ENCODE data around the gene TAGLN. TPM values are rescaled to one million over a fixed set of nuclear protein-coding genes. Genes with fewer than 3 reads are reported as not detected.
A peak's percentile ranks its signal among the peaks of the same experiment; 100 is the strongest.
"Not testable (repeated sequence)": the region's sequence is repeated elsewhere in the genome, so short reads cannot be mapped to it uniquely, and the experiment has no call there.

TAGLN gene
- total RNA-seq, 6 experiments from 2014 or later: 41.2 to 158 (median 112) TPM

DNA sequence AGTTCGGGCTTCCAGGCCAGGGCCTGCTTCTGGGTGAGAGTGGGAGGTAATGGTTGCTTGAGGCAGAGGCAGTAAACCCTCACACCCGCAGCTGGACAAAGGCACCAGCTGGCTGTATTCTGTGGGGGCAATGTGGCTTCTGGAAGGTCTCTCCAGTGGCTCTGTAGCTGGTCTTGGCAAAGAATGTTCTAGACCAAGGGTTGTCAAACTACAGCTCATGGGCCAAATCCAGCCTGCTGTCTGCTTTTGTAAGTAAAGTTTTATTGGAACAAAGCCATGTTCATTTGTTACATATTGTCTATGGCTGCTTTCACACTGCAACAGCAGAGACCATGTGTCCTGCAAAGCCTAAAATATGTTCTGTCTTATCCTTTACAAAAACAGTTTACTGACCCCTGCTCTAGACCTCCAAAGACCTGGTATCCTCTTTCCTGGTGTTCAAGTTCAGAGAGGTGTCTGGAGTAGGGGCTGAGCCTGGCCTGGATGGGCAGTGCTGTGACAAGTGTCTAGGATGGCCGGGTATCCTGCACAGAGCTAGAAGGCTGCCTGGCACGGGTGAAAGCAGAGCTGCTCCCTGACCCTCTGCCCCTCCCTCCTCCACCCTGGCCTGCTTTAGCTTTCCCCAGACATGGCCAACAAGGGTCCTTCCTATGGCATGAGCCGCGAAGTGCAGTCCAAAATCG is 3.4 kb downstream of the TAGLN start:
- intact Hi-C loops (cut with DNase I): no loop called here
- Histone ChIP-seq H3K4me1 (no peaks in the 10 kb centered on the region), H3K4me3 (peak overlapping the region in 2 of 3 donors; percentile 22 to 40), H3K27ac (peak overlapping the region in 1 of 3 donors; percentile 29), H3K36me3 (peaks cover 0 to 9% (median 1%) of the 10 kb centered on the region in 4 donors), H3K9me3 (no peaks in the 10 kb centered on the region), H3K27me3 (no peaks in the 10 kb centered on the region)
- TF ChIP-seq, protein P1, sequence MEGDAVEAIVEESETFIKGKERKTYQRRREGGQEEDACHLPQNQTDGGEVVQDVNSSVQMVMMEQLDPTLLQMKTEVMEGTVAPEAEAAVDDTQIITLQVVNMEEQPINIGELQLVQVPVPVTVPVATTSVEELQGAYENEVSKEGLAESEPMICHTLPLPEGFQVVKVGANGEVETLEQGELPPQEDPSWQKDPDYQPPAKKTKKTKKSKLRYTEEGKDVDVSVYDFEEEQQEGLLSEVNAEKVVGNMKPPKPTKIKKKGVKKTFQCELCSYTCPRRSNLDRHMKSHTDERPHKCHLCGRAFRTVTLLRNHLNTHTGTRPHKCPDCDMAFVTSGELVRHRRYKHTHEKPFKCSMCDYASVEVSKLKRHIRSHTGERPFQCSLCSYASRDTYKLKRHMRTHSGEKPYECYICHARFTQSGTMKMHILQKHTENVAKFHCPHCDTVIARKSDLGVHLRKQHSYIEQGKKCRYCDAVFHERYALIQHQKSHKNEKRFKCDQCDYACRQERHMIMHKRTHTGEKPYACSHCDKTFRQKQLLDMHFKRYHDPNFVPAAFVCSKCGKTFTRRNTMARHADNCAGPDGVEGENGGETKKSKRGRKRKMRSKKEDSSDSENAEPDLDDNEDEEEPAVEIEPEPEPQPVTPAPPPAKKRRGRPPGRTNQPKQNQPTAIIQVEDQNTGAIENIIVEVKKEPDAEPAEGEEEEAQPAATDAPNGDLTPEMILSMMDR (IDR thresholded peaks at IDR 0.05): no peak
- no peak for TF ChIP-seq POLR2A (IDR thresholded peaks at IDR 0.05)
- WGBS (ENCODE audit: insufficient coverage, low coverage, low lambda C conversion rate, missing lambda C conversion rate): 72% methylated on average over 2 of the region's 7 CpGs
- no peak for ATAC-seq
- peak in 1 of 3 donors; percentile 35 for DNase-seq

DNA sequence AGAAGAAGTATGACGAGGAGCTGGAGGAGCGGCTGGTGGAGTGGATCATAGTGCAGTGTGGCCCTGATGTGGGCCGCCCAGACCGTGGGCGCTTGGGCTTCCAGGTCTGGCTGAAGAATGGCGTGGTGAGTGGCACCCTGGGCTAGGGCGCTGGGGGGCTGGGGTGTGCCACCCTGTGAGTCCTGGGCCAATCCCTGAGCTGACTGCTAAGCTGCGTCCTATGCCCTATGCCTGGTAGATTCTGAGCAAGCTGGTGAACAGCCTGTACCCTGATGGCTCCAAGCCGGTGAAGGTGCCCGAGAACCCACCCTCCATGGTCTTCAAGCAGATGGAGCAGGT is 3.9 kb downstream of the TAGLN start:
- intact Hi-C loops (cut with DNase I): no loop called here

DNA sequence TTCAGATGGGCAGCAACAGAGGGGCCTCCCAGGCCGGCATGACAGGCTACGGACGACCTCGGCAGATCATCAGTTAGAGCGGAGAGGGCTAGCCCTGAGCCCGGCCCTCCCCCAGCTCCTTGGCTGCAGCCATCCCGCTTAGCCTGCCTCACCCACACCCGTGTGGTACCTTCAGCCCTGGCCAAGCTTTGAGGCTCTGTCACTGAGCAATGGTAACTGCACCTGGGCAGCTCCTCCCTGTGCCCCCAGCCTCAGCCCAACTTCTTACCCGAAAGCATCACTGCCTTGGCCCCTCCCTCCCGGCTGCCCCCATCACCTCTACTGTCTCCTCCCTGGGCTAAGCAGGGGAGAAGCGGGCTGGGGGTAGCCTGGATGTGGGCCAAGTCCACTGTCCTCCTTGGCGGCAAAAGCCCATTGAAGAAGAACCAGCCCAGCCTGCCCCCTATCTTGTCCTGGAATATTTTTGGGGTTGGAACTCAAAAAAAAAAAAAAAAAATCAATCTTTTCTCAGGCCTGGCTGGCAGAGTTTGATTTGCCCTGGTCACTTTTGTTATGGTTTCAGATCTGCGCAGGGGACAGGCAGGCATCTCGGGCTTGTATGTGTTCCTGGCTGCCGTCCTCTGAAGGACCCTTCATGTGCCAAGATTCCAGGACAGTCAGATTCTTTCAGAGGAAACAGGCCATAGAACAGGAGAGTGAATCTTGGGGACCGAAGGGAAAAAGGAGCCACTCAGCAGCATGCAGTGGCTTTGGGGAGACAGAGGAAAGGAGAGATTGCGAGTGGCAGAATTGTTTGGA is 5.3 kb downstream of the TAGLN start:
- ATAC-seq: no peak
- DNase-seq: no peak
- Histone ChIP-seq H3K36me3 (peaks cover 0 to 9% (median 1%) of the 10 kb centered on the region in 4 donors), H3K4me1 (no peaks in the 10 kb centered on the region), H3K27me3 (no peaks in the 10 kb centered on the region), H3K27ac (no peak overlapping the region), H3K4me3 (no peak overlapping the region), H3K9me3 (no peaks in the 10 kb centered on the region)
- TF ChIP-seq, protein P1 (IDR thresholded peaks at IDR 0.05): no peak
- TF ChIP-seq POLR2A (IDR thresholded peaks at IDR 0.05): no peak
- 84% methylated on average over 7 of the region's 17 CpGs for WGBS (ENCODE audit: insufficient coverage, low coverage, low lambda C conversion rate, missing lambda C conversion rate)
- intact Hi-C loops (cut with DNase I): loop anchor here in 1 of 2 donors (5.0 kb wide), 1 partner anchor 72 kb away; no protein-coding TSS in a partner anchor

More for the DNA sequence above, 3.9 kb downstream of the TAGLN start:
- no peaks in the 10 kb centered on the region for H3K9me3 ChIP-seq
- no peaks in the 10 kb centered on the region for H3K27me3 ChIP-seq
- no peak for ATAC-seq
- H3K36me3 ChIP-seq: peaks cover 0 to 9% (median 1%) of the 10 kb centered on the region in 4 donors
- no peak for TF ChIP-seq POLR2A (IDR thresholded peaks at IDR 0.05)
- TF ChIP-seq, protein P1 (IDR thresholded peaks at IDR 0.05): no peak
- DNase-seq: no peak
- 100% methylated on average over 2 of the region's 10 CpGs for WGBS (ENCODE audit: insufficient coverage, low coverage, low lambda C conversion rate, missing lambda C conversion rate)
- H3K27ac ChIP-seq: no peak overlapping the region
- H3K4me1 ChIP-seq: no peaks in the 10 kb centered on the region
- H3K4me3 ChIP-seq: peak overlapping the region in 1 of 3 donors; percentile 22

DNA sequence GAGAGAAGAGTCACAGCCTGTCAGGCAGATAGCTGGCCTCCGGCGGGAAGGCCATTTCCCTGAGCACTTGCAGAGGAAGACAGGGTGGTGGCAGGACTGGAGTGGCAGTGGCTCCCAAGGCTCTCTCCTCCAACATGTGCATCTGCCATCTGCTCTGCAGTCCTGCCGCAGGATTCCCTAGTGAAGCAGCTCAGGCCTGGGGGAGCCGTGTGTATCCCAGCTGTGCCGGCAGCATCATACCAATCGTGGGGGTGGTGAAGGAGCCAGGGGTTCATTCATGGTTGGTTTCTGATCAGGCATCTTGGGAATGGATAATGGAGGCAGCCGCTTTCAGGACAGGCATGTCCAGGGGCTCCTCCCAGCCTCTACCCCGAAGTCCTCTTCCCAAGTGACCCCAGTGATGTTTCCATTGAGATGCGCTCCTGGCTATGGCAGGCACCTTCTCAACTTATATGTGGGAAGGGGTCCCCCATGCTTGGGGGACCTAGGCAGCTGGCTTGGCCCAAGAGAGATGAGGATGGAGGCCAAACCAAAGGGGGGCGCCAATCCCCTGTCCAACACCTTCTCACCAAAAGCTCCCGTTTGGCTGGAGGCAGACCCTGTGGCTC is 6.1 kb downstream of the TAGLN start:
- peaks cover 0 to 9% (median 1%) of the 10 kb centered on the region in 4 donors for H3K36me3 ChIP-seq
- H3K9me3 ChIP-seq: no peaks in the 10 kb centered on the region
- H3K27me3 ChIP-seq: no peaks in the 10 kb centered on the region
- WGBS (ENCODE audit: insufficient coverage, low coverage, low lambda C conversion rate, missing lambda C conversion rate): 72% methylated on average over 3 of the region's 11 CpGs
- no peak overlapping the region for H3K4me3 ChIP-seq
- H3K4me1 ChIP-seq: no peaks in the 10 kb centered on the region
- no peak overlapping the region for H3K27ac ChIP-seq
- DNase-seq: no peak
- intact Hi-C loops (cut with DNase I): loop anchor here in 1 of 2 donors (5.0 kb wide), 1 partner anchor 73 kb away; no protein-coding TSS in a partner anchor
- TF ChIP-seq POLR2A (IDR thresholded peaks at IDR 0.05): no peak
- TF ChIP-seq, protein P1 (IDR thresholded peaks at IDR 0.05): no peak
- ATAC-seq: no peak

DNA sequence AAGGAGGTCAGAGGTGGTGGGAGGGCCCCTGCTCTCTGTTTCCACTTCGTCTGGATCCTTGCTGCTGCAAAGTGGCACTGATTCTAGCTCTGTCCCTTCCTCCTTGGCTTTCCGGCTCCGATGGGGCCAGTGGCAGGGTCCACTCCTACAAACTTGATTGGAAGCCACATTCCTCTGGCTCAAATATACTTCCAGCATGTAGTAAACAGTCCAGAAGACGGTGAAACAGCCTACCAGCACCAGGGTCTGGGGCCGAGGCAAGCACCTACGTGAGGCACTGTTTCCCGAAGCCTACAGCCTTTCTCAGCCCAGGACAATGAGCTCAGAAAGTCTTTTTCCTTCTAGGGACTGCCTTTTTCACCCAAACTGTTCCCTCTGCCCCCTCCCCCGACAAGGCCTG is 6.9 kb downstream of the TAGLN start:
- H3K27ac ChIP-seq, H3K4me3 ChIP-seq, H3K27me3 ChIP-seq, H3K36me3 ChIP-seq, DNase-seq, H3K9me3 ChIP-seq, H3K4me1 ChIP-seq, ATAC-seq: not testable (repeated sequence)
- WGBS (ENCODE audit: insufficient coverage, low coverage, low lambda C conversion rate, missing lambda C conversion rate): 57% methylated on average over 1 of the region's 8 CpGs
- intact Hi-C loops (cut with DNase I): loop anchor here in 1 of 2 donors (5.0 kb wide), 1 partner anchor 74 kb away; no protein-coding TSS in a partner anchor

- H3K4me3 ChIP-seq, DNase-seq, H3K4me1 ChIP-seq, H3K36me3 ChIP-seq, H3K27me3 ChIP-seq, H3K9me3 ChIP-seq, H3K27ac ChIP-seq: not testable (repeated sequence)
- no CpG with 5 or more reads among the region's 11 CpGs for WGBS (ENCODE audit: insufficient coverage, low coverage, low lambda C conversion rate, missing lambda C conversion rate)
- peak; percentile 7 to 19 (median 16) for ATAC-seq
- intact Hi-C loops (cut with DNase I): loop anchor here in 1 of 2 donors (5.0 kb wide), 1 partner anchor 75 kb away; no protein-coding TSS in a partner anchor
These were observed 7.7 kb downstream of the TAGLN start for GRCh38 chr11:117206859-117207258.

GRCh38 chr11:117207481-117207880 is 8.3 kb downstream of the TAGLN start:
- H3K27me3 ChIP-seq, H3K9me3 ChIP-seq, H3K4me1 ChIP-seq, DNase-seq, H3K36me3 ChIP-seq, H3K4me3 ChIP-seq, H3K27ac ChIP-seq, ATAC-seq: not testable (repeated sequence)
- 86% methylated on average over 5 of the region's 5 CpGs for WGBS (ENCODE audit: insufficient coverage, low coverage, low lambda C conversion rate, missing lambda C conversion rate)
- intact Hi-C loops (cut with DNase I): loop anchor here in 1 of 2 donors (5.0 kb wide), 1 partner anchor 75 kb away; no protein-coding TSS in a partner anchor

All from right lobe of liver (tissue), 6 donors.